H1 (cell line): Measurements from ENCODE around the gene ELOVL2. TPM values are rescaled to one million over a fixed set of nuclear protein-coding genes. Genes with fewer than 3 reads are reported as not detected.

Experiments
- CTCF ChIA-PET: fragments of 300-600 bp; sonication (Branson Sonifier 250); formaldehyde crosslinking; loops from one replicate; lab custom pipeline; 2021; ENCODE audit not compliant: partially characterized antibody; lab: Charles Lee
- POLR2A ChIA-PET: fragments of 300-600 bp; sonication (Branson Sonifier 250); formaldehyde crosslinking; loops from one replicate; lab custom pipeline; 2021; ENCODE audit warnings: inconsistent platforms; ENCODE audit not compliant: partially characterized antibody; lab: Charles Lee
- DNase-seq, 2 experiments: peaks; one replicate each; pipeline versions ENCODE4 v3.0.0 to v3.0.0-alpha.2; 2010 to 2022; ENCODE audit warnings: low spot score in 2 of 2, low read depth in 1 of 2, mixed read lengths in 1 of 2
- FAIRE-seq: peaks from 2 replicates; lab custom pipeline; 2011; peaks lifted over from hg19 to GRCh38; lab: Jason Lieb, UNC
- H2AFZ ChIP-seq: 2 replicates; pipeline ENCODE4 v1.8.1; 2012; ENCODE audit warnings: low read length, inconsistent platforms
- H2AK5ac ChIP-seq: 2 replicates; pipeline ENCODE4 v1.6.1; 2013; ENCODE audit warnings: low read depth, low read length
- H2BK120ac ChIP-seq: replicated peaks from 2 replicates; pipeline ENCODE3; 2013; ENCODE audit warnings: low read depth, low read length, inconsistent platforms
- H2BK12ac ChIP-seq: 2 replicates; pipeline ENCODE4 v1.6.1; 2013; ENCODE audit warnings: low read depth, low read length
- H2BK15ac ChIP-seq: 2 replicates; pipeline ENCODE4 v1.6.1; 2013; ENCODE audit warnings: low read length
- H2BK20ac ChIP-seq: 2 replicates; pipeline ENCODE4 v1.6.1; 2013; ENCODE audit warnings: low read length
- H2BK5ac ChIP-seq: 2 replicates; pipeline ENCODE4 v1.6.1; 2013; ENCODE audit warnings: low read depth, low read length
- H3K14ac ChIP-seq: 2 replicates; pipeline ENCODE4 v1.6.1; 2013; ENCODE audit warnings: inconsistent platforms; ENCODE audit not compliant: insufficient read length
- H3K18ac ChIP-seq: 2 replicates; pipeline ENCODE4 v1.6.1; 2013; ENCODE audit warnings: low read length; ENCODE audit errors: extremely low read depth
- H3K23ac ChIP-seq: 2 replicates; pipeline ENCODE4 v1.6.1; 2013; ENCODE audit warnings: inconsistent platforms; ENCODE audit not compliant: insufficient read length
- H3K23me2 ChIP-seq: 2 replicates; pipeline ENCODE4 v1.6.1; 2013; ENCODE audit warnings: low read depth, low read length
- H3K27ac ChIP-seq: 2 replicates; pipeline ENCODE4 v1.6.1; 2011; ENCODE audit warnings: low read depth, low read length, inconsistent platforms
- H3K27me3 ChIP-seq, 4 experiments: replicated peaks in 1 of 4; 1 replicate in 1 of 4; 2 replicates in 3 of 4; pipeline versions ENCODE4 v1.6.1 to v1.8.1; 2011 to 2013; ENCODE audit warnings: low read length in 3 of 4, mild to moderate bottlenecking in 3 of 4, inconsistent platforms in 2 of 4, mixed read lengths in 2 of 4, moderate library complexity in 1 of 4; ENCODE audit not compliant: control insufficient read depth in 3 of 4, insufficient read depth in 3 of 4; ENCODE audit errors: extremely low read depth in 1 of 4
- H3K36me3 ChIP-seq, 4 experiments: 2 replicates each; pipeline versions ENCODE4 v1.6.1 to v1.8.1; 2011 to 2013; ENCODE audit warnings: mild to moderate bottlenecking in 4 of 4, low read length in 3 of 4, moderate library complexity in 2 of 4, control low read depth in 1 of 4, inconsistent platforms in 1 of 4; ENCODE audit not compliant: insufficient read depth in 4 of 4, control insufficient read depth in 2 of 4
- H3K4ac ChIP-seq: replicated peaks from 2 replicates; pipeline ENCODE3; 2013; ENCODE audit warnings: low read length, low read depth, mixed read lengths, inconsistent platforms; ENCODE audit not compliant: insufficient read length
- H3K4me1 ChIP-seq, 4 experiments: replicated peaks in 1 of 4; 1 replicate in 1 of 4; 2 replicates in 3 of 4; pipeline versions ENCODE4 v1.6.1 to v1.8.1; 2011 to 2013; ENCODE audit warnings: low read length in 3 of 4, inconsistent platforms in 2 of 4, mixed read lengths in 1 of 4; ENCODE audit not compliant: insufficient read depth in 4 of 4, control insufficient read depth in 3 of 4
- H3K4me2 ChIP-seq, 2 experiments: 2 replicates each; pipeline versions ENCODE4 v1.6.1 to v1.8.1; 2011 to 2013; ENCODE audit warnings: low read depth in 2 of 2, low read length in 2 of 2, control low read depth in 1 of 2, inconsistent platforms in 1 of 2, mild to moderate bottlenecking in 1 of 2; ENCODE audit not compliant: insufficient read depth in 1 of 2
- H3K4me3 ChIP-seq, 4 experiments: fragments of 200-600, 300-600 bp in 1 of 4; sonication (generic), shearing (Covaris generic), sonication (Bioruptor Twin) in 1 of 4; 2 replicates each; pipeline versions ENCODE4 v1.5.1 to v1.8.1; 2011 to 2016; ENCODE audit warnings: low read length in 4 of 4, low read depth in 3 of 4, control low read depth in 2 of 4, inconsistent platforms in 2 of 4, mild to moderate bottlenecking in 2 of 4, mixed read lengths in 1 of 4, moderate library complexity in 1 of 4; ENCODE audit not compliant: insufficient read depth in 2 of 4; ENCODE audit errors: extremely low read depth in 1 of 4
- H3K56ac ChIP-seq: replicated peaks from 2 replicates; pipeline ENCODE3; 2013; ENCODE audit warnings: low read depth, mild to moderate bottlenecking, mixed read lengths, low read length, inconsistent platforms; ENCODE audit not compliant: insufficient read length
- H3K79me1 ChIP-seq: 2 replicates; pipeline ENCODE4 v1.6.1; 2013; ENCODE audit warnings: low read depth, low read length, control low read depth
- H3K79me2 ChIP-seq, 2 experiments: 2 replicates each; pipeline versions ENCODE4 v1.6.1 to v1.8.1; 2012 to 2013; ENCODE audit warnings: low read length in 2 of 2, mild to moderate bottlenecking in 2 of 2, inconsistent platforms in 1 of 2; ENCODE audit not compliant: insufficient read depth in 2 of 2, control insufficient read depth in 1 of 2
- H3K9ac ChIP-seq, 4 experiments: replicated peaks in 1 of 4; 1 replicate in 1 of 4; 2 replicates in 3 of 4; pipeline versions ENCODE4 v1.6.1 to v1.8.1; 2011 to 2013; ENCODE audit warnings: low read depth in 3 of 4, low read length in 3 of 4, control low read depth in 2 of 4, mild to moderate bottlenecking in 2 of 4, moderate library complexity in 2 of 4, inconsistent platforms in 1 of 4; ENCODE audit errors: extremely low read depth in 1 of 4
- H3K9me3 ChIP-seq, 2 experiments: 2 replicates each; pipeline versions ENCODE4 v1.6.1 to v1.8.1; 2012 to 2013; ENCODE audit warnings: mild to moderate bottlenecking in 2 of 2, moderate library complexity in 2 of 2, control low read depth in 1 of 2, inconsistent platforms in 1 of 2, low read depth in 1 of 2, low read length in 1 of 2, mixed read lengths in 1 of 2; ENCODE audit not compliant: insufficient read depth in 2 of 2
- H4K20me1 ChIP-seq, 2 experiments: replicated peaks in 1 of 2; 2 replicates each; pipeline versions ENCODE3 to v1.8.1; 2011 to 2013; ENCODE audit warnings: inconsistent platforms in 2 of 2, low read length in 2 of 2, mild to moderate bottlenecking in 1 of 2; ENCODE audit not compliant: insufficient read depth in 2 of 2, control insufficient read depth in 1 of 2
- H4K5ac ChIP-seq: 2 replicates; pipeline ENCODE4 v1.6.1; 2013; ENCODE audit warnings: low read length, low read depth, mixed read lengths, inconsistent platforms; ENCODE audit not compliant: insufficient read length
- H4K8ac ChIP-seq: 2 replicates; pipeline ENCODE4 v1.8.0; 2013; ENCODE audit warnings: mild to moderate bottlenecking, moderate library complexity, low read length, inconsistent platforms; ENCODE audit not compliant: insufficient read depth; ENCODE audit errors: extremely low read depth
- H4K91ac ChIP-seq: replicated peaks from 2 replicates; pipeline ENCODE3; 2013; ENCODE audit warnings: low read length, mixed read lengths, inconsistent platforms; ENCODE audit not compliant: insufficient read length
- GTF2F1 ChIP-seq: IDR thresholded peaks from 2 replicates; pipeline ENCODE4 v1.6.1; 2012; ENCODE audit warnings: low read depth, low read length, improper control_type of control experiment, borderline replicate concordance
- WGBS, 2 experiments: shearing (Covaris generic) in 1 of 2; methylation state at CpG; one replicate each; pipeline versions ENCODE4 v1.1.6 to v1.1.7; 2013 to 2015; ENCODE audit warnings: low lambda C conversion rate in 2 of 2, mixed read lengths in 2 of 2, inconsistent platforms in 1 of 2, low coverage in 1 of 2, missing lambda C conversion rate in 1 of 2; ENCODE audit not compliant: insufficient replicate concordance in 2 of 2, insufficient coverage in 1 of 2, insufficient read length in 1 of 2; ENCODE audit errors: extremely low coverage in 1 of 2, missing lambda C conversion rate in 1 of 2; 5-methylcytosine and 5-hydroxymethylcytosine counted together
- polyA plus RNA-seq, 7 experiments: library from polyadenylated mRNA; depleted of rRNA in 3 of 7; stranded (reverse) in 5 of 7; unstranded in 2 of 7; fragments of >200 nt in 5 of 7; fragments of 200-250 nt in 2 of 7; gene quantifications; 1 replicate in 5 of 7; 2 replicates in 1 of 7; 4 replicates in 1 of 7; pipeline versions ENCODE4 v1.2.1 to v1.2.3, GENCODE V29; 2011 to 2013; ENCODE audit warnings: missing spikeins in 2 of 7, mixed read lengths in 2 of 7
- total RNA-seq: library from RNA; stranded (reverse); fragmentation: NEBNext Ultra II Directional; extraction: Animal tissue kit (Norgen Biotek cat#: 25700); gene quantifications from 2 replicates; pipeline ENCODE4 v1.2.1, GENCODE V29; 2021
- TF ChIP-seq, protein P1 (sequence below): IDR thresholded peaks from 2 replicates; pipeline ENCODE4 v1.6.1; 2012; ENCODE audit warnings: inconsistent platforms

Gene ELOVL2
- total and polyA plus RNA-seq, 2 of the 8 experiments (the other 6 are each of a cell fraction or from before 2014, with no cell fraction given) = 0.42 to 0.89 TPM

DNA sequence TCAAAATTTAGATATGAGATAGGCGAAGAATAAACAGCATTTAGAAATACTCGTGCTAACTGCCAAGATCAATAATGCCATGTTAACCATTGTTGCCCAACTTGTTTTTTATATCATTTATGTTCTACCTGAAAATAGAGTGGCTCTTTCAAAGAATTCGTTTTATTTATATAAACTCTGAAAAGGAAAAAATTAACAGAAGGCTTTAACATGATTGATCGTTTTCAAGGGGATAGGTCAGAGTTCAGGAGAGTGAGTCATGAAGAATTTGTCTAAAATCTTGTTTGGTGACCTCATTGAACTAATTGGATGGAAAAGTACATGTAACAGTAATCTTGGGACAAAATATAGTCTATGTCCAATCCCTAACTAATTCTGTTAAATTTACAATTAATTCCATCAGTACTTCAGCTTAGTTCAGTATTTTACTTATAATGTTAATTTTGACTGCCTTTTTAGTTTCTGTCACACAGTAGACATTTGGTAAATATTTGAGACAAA lies 11.1 kb upstream of the ELOVL2 start:
- CTCF ChIA-PET = interaction anchor here (0.8 to 5.4 kb wide), 5 partner anchors 10 to 104 kb away, joined by 4 to 34 read pairs (median 9); partner anchors contain the start of gene ELOVL2
- no peak for DNase-seq
- FAIRE-seq = no peak
- Histone ChIP-seq H3K18ac (no peak overlapping the region), H2BK15ac (no peak overlapping the region), H3K4me3 (no peak overlapping the region), H3K4ac (no peak overlapping the region), H3K56ac (no peak overlapping the region), H3K4me1 (no peaks in the 10 kb centered on the region), H2AFZ (no peak overlapping the region), H4K91ac (no peak overlapping the region), H2BK12ac (no peak overlapping the region), H3K23me2 (no peaks in the 10 kb centered on the region), H2BK20ac (no peak overlapping the region), H2BK120ac (no peak overlapping the region), H3K9me3 (no peaks in the 10 kb centered on the region), H3K79me1 (no peaks in the 10 kb centered on the region), H4K5ac (no peak overlapping the region), H3K4me2 (no peak overlapping the region), H3K23ac (no peak overlapping the region), H3K79me2 (no peaks in the 10 kb centered on the region), H3K9ac (no peak overlapping the region), H3K14ac (no peak overlapping the region), H3K27me3 (peaks cover 0 to 1% (median 0%) of the 10 kb centered on the region in 4 experiments; a peak in 1 of 7 replicates), H2AK5ac (no peak overlapping the region), H3K27ac (no peak overlapping the region), H4K8ac (no peak overlapping the region), H3K36me3 (no peaks in the 10 kb centered on the region)
- POLR2A ChIA-PET = interaction anchor here (0.6 kb wide), 1 partner anchor 133 kb away, joined by 3 read pairs; no protein-coding TSS in a partner anchor
- 78% methylated on average over 4 of the region's 4 CpGs; no CpG with 5 or more reads in 1 of the 2 experiments for WGBS, 2 experiments
- TF ChIP-seq GTF2F1 = no peak
- TF ChIP-seq, protein P1, sequence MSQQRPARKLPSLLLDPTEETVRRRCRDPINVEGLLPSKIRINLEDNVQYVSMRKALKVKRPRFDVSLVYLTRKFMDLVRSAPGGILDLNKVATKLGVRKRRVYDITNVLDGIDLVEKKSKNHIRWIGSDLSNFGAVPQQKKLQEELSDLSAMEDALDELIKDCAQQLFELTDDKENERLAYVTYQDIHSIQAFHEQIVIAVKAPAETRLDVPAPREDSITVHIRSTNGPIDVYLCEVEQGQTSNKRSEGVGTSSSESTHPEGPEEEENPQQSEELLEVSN = no peak
- TF ChIP-seq, all 59 proteins: peak for 0
- Histone ChIP-seq H4K20me1 (no peaks in the 10 kb centered on the region), H2BK5ac (no peak overlapping the region)
